ENCODE measurements around the gene DNAH9. TPM values are rescaled to one million over a fixed set of nuclear protein-coding genes. Genes with fewer than 3 reads are reported as not detected.

The DNAH9 gene
- total and polyA plus RNA-seq, 2 of the 8 experiments (the other 6 are each of a cell fraction or from before 2014, with no cell fraction given) = 0.21 to 0.86 TPM

GRCh38 chr17:11980813-11981212, 382.5 kb downstream of the DNAH9 start:
- Histone ChIP-seq H3K14ac (ENCODE audit: insufficient read length) (no peak overlapping the region), H4K20me1 (replicated peaks in 1 of 2; ENCODE audit: control insufficient read depth in 1 of 2, insufficient read depth in 2 of 2, low read length in 2 of 2) (no peaks in the 10 kb centered on the region), H3K56ac (replicated peaks; ENCODE audit: insufficient read length, low read depth, low read length) (no peak overlapping the region), H3K23ac (ENCODE audit: insufficient read length) (no peak overlapping the region), H2AK5ac (ENCODE audit: low read depth, low read length) (no peak overlapping the region), H2BK15ac (ENCODE audit: low read length) (no peak overlapping the region), H3K4me2 (ENCODE audit: insufficient read depth in 1 of 2, low read depth in 2 of 2, low read length in 2 of 2) (no peak overlapping the region), H3K36me3 (ENCODE audit: control insufficient read depth in 2 of 4, insufficient read depth in 4 of 4, low read length in 3 of 4) (peaks cover 0 to 27% (median 8%) of the 10 kb centered on the region in 4 experiments; a peak in 5 of 8 replicates), H2AFZ (ENCODE audit: low read length) (no peak overlapping the region), H3K79me1 (ENCODE audit: low read depth, low read length) (no peaks in the 10 kb centered on the region), H3K9ac (replicated peaks in 1 of 4; ENCODE audit: extremely low read depth in 1 of 4, low read depth in 3 of 4, low read length in 3 of 4) (no peak overlapping the region), H4K5ac (ENCODE audit: insufficient read length, low read depth, low read length) (no peak overlapping the region), H3K4me3 (ENCODE audit: extremely low read depth in 1 of 4, insufficient read depth in 2 of 4, low read depth in 3 of 4, low read length in 4 of 4) (no peak overlapping the region), H4K91ac (replicated peaks; ENCODE audit: insufficient read length, low read length) (no peak overlapping the region), H3K9me3 (ENCODE audit: insufficient read depth in 2 of 2, low read depth in 1 of 2, low read length in 1 of 2) (no peaks in the 10 kb centered on the region), H2BK12ac (ENCODE audit: low read depth, low read length) (no peak overlapping the region), H3K23me2 (ENCODE audit: low read depth, low read length) (no peaks in the 10 kb centered on the region), H3K79me2 (ENCODE audit: control insufficient read depth in 1 of 2, insufficient read depth in 2 of 2, low read length in 2 of 2) (no peaks in the 10 kb centered on the region), H3K4me1 (replicated peaks in 1 of 4; ENCODE audit: control insufficient read depth in 3 of 4, insufficient read depth in 4 of 4, low read length in 3 of 4) (no peaks in the 10 kb centered on the region; a peak in 1 of 7 replicates), H4K8ac (ENCODE audit: extremely low read depth, insufficient read depth, low read length) (no peak overlapping the region), H3K27me3 (replicated peaks in 1 of 4; ENCODE audit: control insufficient read depth in 3 of 4, extremely low read depth in 1 of 4, insufficient read depth in 3 of 4, low read length in 3 of 4) (no peaks in the 10 kb centered on the region), H3K27ac (ENCODE audit: low read depth, low read length) (no peak overlapping the region), H2BK5ac (ENCODE audit: low read depth, low read length) (no peak overlapping the region), H2BK120ac (replicated peaks; ENCODE audit: low read depth, low read length) (no peak overlapping the region), H3K18ac (ENCODE audit: extremely low read depth, low read length) (no peak overlapping the region), H3K4ac (replicated peaks; ENCODE audit: insufficient read length, low read depth, low read length) (no peak overlapping the region), H2BK20ac (ENCODE audit: low read length) (no peak overlapping the region)
- CTCF ChIA-PET (ENCODE audit: partially characterized antibody) = interaction anchor here (0.5 to 2.4 kb wide), 12 partner anchors 11 to 1241 kb away, joined by 3 to 10 read pairs (median 3); no protein-coding TSS in a partner anchor
- FAIRE-seq (no peak), DNase-seq (ENCODE audit: low read depth in 1 of 2, low spot score in 2 of 2) (no peak)
- WGBS, 2 experiments (ENCODE audit: extremely low coverage in 1 of 2, insufficient coverage in 1 of 2, insufficient read length in 1 of 2, insufficient replicate concordance in 2 of 2, low coverage in 1 of 2, low lambda C conversion rate in 2 of 2, missing lambda C conversion rate in 1 of 2) = 50% methylated on average over 2 of the region's 2 CpGs; no CpG with 5 or more reads in 1 of the 2 experiments
- TF ChIP-seq CBX8 (IDR thresholded peaks at IDR 0.05; ENCODE audit: borderline replicate concordance, low read depth, low read length) (no peak), CTCF (IDR thresholded peaks at IDR 0.05; ENCODE audit: control extremely low read depth in 1 of 3, insufficient read depth in 1 of 3, low read depth in 1 of 3, low read length in 3 of 3) (peak in 1 of 3 experiments; percentile 2; a peak in 1 of 4 replicates)
- POLR2A ChIA-PET (ENCODE audit: partially characterized antibody) = interaction anchor here (1.8 kb wide), 1 partner anchor 16 kb away, joined by 4 read pairs; the partner anchor contains the start of gene ZNF18

All from H1 (cell line).